HG03039 (cell line): ENCODE results near the gene DPYD.
"Not testable (repeated sequence)": the region's sequence is repeated elsewhere in the genome, so short reads cannot be mapped to it uniquely, and the experiment has no call there.

Source experiments
- ATAC-seq: cut with Tn5 transposase; IDR thresholded peaks from one replicate; pipeline ENCODE4 v1.9.1; 2021; ENCODE audit warnings: mild to moderate bottlenecking, moderate library complexity; ENCODE audit not compliant: unreplicated experiment

The DPYD gene

DNA sequence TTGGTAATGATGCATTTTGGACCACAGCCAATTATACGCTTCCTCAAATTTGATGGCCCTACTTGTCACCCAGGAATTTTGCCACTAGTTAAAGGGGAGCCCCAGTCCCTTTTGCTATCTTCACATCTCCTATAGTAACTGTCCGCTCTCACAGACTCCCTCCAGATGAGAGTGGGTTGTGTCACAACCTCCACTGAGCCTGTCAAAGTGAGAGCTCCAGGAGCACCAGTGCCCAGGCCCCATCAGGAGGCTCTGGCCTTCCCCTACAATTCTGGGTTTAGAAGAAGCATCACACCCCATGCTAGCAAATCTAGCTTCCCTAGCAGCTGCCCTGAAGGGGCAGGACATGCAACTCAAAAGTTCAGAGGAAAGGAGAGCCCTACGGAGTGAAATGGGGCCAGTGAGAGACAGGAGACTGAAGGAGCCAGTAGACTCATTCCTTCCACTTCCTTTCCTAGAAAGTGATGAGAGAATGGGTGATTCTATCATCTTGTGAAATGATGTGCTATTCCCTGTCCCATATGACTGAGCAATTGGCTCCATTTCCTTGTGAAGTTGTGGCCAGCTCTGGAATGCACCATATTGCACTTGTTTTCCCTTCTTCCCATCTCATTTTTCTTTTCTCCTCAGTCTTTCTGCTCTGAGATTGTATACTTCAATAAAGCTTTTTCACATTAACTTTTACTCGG is 541.3 kb downstream of the DPYD start:
- no peak for ATAC-seq

GRCh38 chr1:97378596-97378995 is 542.2 kb downstream of the DPYD start:
- no peak for ATAC-seq

DNA sequence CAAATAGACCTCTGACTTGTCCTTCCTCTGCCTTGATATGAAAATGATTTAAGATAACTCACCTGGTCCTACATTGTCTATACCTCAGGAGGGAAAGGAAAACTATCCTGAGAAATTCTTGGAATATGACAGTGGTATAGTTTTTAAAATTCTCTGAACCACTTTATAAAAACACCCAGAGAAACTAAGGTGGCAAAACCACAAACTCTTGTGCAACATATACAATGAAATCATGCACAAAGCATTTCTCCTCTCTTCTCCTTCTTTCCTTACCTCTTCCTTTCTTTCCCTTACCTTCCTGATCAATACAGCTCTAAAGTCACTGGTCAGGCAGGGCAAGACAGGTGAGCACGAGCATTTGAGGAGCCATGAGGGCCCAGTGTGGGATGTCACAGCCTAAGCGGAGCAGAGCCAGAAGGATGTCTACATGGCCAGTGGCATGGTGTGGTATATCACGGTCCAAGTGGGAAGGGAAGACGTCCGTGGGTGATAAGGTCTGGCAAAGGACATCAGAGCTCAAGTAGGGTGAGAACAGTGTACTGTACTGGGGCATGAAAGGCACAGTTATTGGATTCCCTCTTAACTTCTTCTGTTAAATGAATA is 543.3 kb downstream of the DPYD start:
- no peak for ATAC-seq

- ATAC-seq, result no peak
Measured at GRCh38 chr1:97373000-97373399, 547.8 kb downstream of the DPYD start.

- no peak for ATAC-seq
Measured at GRCh38 chr1:97372531-97372930, 548.3 kb downstream of the DPYD start.

- ATAC-seq, result no peak
Measured at GRCh38 chr1:97368296-97368695, 552.5 kb downstream of the DPYD start.

GRCh38 chr1:97366984-97367383 is 553.9 kb downstream of the DPYD start:
- no peak for ATAC-seq

DNA sequence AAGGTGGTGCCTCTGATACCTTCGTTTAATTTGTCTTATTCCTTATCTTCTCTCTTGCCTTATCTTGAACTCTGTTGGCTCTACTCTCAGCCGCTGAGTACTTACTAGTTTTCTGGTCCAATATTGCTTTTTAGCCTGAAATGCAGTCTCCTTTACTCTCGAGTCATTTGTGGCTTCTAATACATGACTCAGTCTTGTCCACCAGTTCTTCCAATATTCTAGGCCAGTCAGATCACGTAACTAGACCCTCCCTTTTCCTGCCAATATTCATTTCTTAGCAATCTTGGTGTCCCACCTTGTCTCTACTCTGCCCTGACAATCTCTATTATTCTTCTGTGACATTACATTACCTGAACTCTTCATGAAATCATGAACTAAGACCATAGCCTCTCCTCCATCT is 555.8 kb downstream of the DPYD start:
- no peak for ATAC-seq

GRCh38 chr1:97364086-97364485 is 556.7 kb downstream of the DPYD start:
- no peak for ATAC-seq

GRCh38 chr1:97356309-97356708 is 564.5 kb downstream of the DPYD start:
- no peak for ATAC-seq

- no peak for ATAC-seq
Measured at GRCh38 chr1:97352936-97353382, 567.9 kb downstream of the DPYD start.

- no peak for ATAC-seq
Measured at GRCh38 chr1:97351846-97352245, 569.0 kb downstream of the DPYD start.

DNA sequence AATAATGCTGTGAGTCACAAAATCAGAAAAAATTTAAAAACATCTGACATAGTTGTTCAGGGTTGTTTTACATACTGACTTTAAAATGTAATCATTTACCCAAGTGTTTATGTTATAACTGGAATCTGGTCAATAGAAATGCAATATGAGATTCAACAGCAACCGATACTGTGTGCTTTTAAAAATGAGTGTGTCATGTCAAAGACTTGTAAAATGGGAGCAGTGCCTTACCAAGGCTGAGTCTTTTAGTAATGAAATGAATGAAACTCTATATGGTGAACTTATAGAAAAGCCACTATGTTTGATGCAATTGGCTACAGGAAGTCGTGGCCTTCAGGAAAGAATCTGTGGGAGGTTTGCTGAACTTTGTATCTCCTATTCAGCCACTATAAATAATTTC is 570.2 kb downstream of the DPYD start:
- no peak for ATAC-seq

GRCh38 chr1:97350241-97350640 is 570.6 kb downstream of the DPYD start:
- no peak for ATAC-seq

DNA sequence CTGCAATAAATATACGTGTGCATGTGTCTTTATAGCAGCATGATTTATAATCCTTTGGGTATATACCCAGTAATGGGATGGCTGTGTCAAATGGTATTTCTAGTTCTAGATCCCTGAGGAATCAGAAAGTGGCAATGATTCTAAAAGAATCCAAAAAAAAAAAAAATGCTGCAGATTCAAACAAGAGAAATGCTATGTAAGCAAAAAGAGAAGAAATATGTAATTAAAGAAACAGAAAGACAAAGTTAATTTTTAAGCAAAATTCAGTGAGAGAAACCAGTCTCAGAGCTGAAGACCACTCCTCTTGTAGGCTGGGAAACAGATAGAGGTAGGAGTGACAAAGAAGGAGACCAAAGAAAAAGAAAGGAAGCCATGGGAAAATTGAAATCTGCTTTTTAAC is 571.0 kb downstream of the DPYD start:
- not testable (repeated sequence) for ATAC-seq

DNA sequence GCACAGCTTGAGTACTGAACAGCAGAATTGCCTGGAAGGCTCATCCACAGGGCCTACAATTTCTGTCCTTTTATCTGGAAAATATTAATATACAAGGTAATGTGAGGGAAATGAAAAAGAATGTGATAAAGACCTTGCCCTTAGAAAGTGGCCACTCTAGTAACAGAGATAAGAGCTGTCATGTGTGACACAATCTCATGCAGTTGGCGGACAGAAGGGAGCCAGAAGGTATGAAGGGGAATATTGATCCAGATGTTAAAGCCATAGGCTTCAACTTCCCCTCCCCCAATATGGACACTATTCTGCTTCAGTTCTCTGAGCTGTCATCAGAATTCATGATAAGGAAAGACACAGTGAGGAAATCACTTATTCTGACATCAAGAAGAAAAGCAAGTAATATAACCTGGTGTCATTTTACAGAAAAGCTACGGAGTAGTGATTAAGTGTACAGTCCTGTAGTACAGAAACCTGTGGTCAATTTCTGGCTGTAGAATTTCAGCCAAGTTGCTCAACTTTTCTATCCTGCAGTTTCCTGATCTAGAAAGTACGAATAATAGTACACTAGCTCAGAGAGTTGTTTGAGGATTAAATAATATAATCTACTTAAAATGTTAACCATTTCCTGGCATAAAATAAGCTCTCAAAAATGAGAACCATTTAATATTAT is 572.1 kb downstream of the DPYD start:
- ATAC-seq, result no peak

- ATAC-seq, result no peak
Measured at GRCh38 chr1:97340951-97341350, 579.9 kb downstream of the DPYD start.

DNA sequence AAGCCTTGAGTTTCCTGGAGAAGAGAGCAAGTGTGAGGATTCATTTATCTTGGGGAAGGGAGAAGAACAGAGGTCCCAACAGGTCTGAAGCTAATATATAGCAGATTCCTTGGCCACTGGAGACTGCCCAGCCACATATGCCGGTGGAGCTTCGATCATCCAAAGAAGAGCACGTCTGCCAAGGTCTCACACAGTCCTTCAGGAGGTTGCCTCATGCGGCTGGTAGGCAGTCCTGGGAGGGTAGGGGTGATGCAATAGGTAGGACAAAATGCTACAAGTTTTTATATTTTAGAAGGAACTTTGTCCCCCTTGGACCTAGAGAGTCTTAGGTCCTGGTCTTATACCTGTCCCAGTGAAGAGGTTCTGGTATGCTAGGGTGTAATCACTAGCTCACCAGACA is 582.5 kb downstream of the DPYD start:
- no peak for ATAC-seq

- no peak for ATAC-seq
Measured at GRCh38 chr1:97337250-97338030, 583.4 kb downstream of the DPYD start.

- no peak for ATAC-seq
Measured at GRCh38 chr1:97334454-97334853, 586.4 kb downstream of the DPYD start.

GRCh38 chr1:97332716-97333115 is 588.1 kb downstream of the DPYD start:
- ATAC-seq, result no peak
